Epidermal melanocyte (primary cell): Measurements from ENCODE around the gene SEMA4B.

Source experiments
- DNase-seq: peaks from one replicate; pipeline ENCODE4 v3.0.0; 2011; ENCODE audit warnings: low spot score; ENCODE audit not compliant: insufficient read length

The SEMA4B gene

GRCh38 chr15:90205050-90205848 lies 4.1 kb downstream of the SEMA4B start:
- no peak for DNase-seq

- no peak for DNase-seq
Measured at GRCh38 chr15:90205886-90206285, 4.8 kb downstream of the SEMA4B start.

GRCh38 chr15:90207252-90207651 lies 6.1 kb downstream of the SEMA4B start:
- DNase-seq = no peak

GRCh38 chr15:90208356-90208755 lies 7.2 kb downstream of the SEMA4B start:
- no peak for DNase-seq

- DNase-seq = no peak
Measured at GRCh38 chr15:90209591-90209990, 8.5 kb downstream of the SEMA4B start.

GRCh38 chr15:90210593-90210992 lies 9.5 kb downstream of the SEMA4B start:
- DNase-seq = no peak

GRCh38 chr15:90211009-90211408 lies 9.9 kb downstream of the SEMA4B start:
- DNase-seq = no peak

GRCh38 chr15:90211440-90212143 lies 10.5 kb downstream of the SEMA4B start:
- DNase-seq = no peak

- no peak for DNase-seq
Measured at GRCh38 chr15:90212221-90213098, 11.3 kb downstream of the SEMA4B start.

GRCh38 chr15:90213122-90213817 lies 12.1 kb downstream of the SEMA4B start:
- no peak for DNase-seq

- no peak for DNase-seq
Measured at GRCh38 chr15:90213818-90214204, 12.7 kb downstream of the SEMA4B start.

GRCh38 chr15:90214553-90215196 lies 13.5 kb downstream of the SEMA4B start:
- DNase-seq = no peak

GRCh38 chr15:90217671-90218394 lies 16.7 kb downstream of the SEMA4B start:
- DNase-seq = no peak

- peak; percentile 50 for DNase-seq
Measured at GRCh38 chr15:90219421-90220141, 18.5 kb downstream of the SEMA4B start.

GRCh38 chr15:90221246-90221900 lies 20.2 kb downstream of the SEMA4B start:
- peak; percentile 81 for DNase-seq

GRCh38 chr15:90222547-90222946 lies 21.4 kb downstream of the SEMA4B start:
- DNase-seq = no peak

GRCh38 chr15:90223441-90224165 lies 22.5 kb downstream of the SEMA4B start:
- no peak for DNase-seq

GRCh38 chr15:90225047-90225446 lies 23.9 kb downstream of the SEMA4B start:
- no peak for DNase-seq
